RWPE2 (cell line): ENCODE results near the gene BRAF.

Experiments used
- ATAC-seq: fragments of 200-7000 bp; cut with Tn5 transposase; 3 replicates; pipeline ENCODE4 v1.9.1; 2021; ENCODE audit warnings: low read depth
- DNase-seq: peaks from one replicate; pipeline ENCODE4 v3.0.0-alpha.2; 2020; ENCODE audit warnings: low spot score
- H3K27ac ChIP-seq: fragments of 450-650 bp; 2 replicates; pipeline ENCODE4 v1.5.1; 2017; ENCODE audit warnings: mild to moderate bottlenecking; ENCODE audit not compliant: poor library complexity, severe bottlenecking
- H3K27me3 ChIP-seq: fragments of 250-450 bp; sonication (Bioruptor Pico); 2 replicates; pipeline ENCODE4 v1.5.1; 2021; ENCODE audit warnings: mild to moderate bottlenecking, moderate library complexity; ENCODE audit not compliant: insufficient read depth, poor library complexity, severe bottlenecking
- H3K36me3 ChIP-seq: fragments of 250-450 bp; sonication (Bioruptor Pico); 2 replicates; pipeline ENCODE4 v1.5.1; 2020; ENCODE audit warnings: low read depth, mild to moderate bottlenecking, moderate library complexity
- H3K4me1 ChIP-seq: fragments of 250-450 bp; sonication (Bioruptor Pico); 2 replicates; pipeline ENCODE4 v1.5.1; 2021; ENCODE audit warnings: mild to moderate bottlenecking, moderate library complexity; ENCODE audit not compliant: insufficient read depth, poor library complexity, severe bottlenecking
- H3K4me3 ChIP-seq: fragments of 250-450 bp; sonication (Bioruptor Pico); 2 replicates; pipeline ENCODE4 v1.5.1; 2021; ENCODE audit warnings: mild to moderate bottlenecking, moderate library complexity; ENCODE audit not compliant: severe bottlenecking
- H3K9me3 ChIP-seq: fragments of 250-450 bp; sonication (Bioruptor Pico); 2 replicates; pipeline ENCODE4 v1.5.1; 2021; ENCODE audit warnings: mild to moderate bottlenecking, moderate library complexity; ENCODE audit not compliant: severe bottlenecking
- CTCF ChIP-seq: fragments of 450-650 bp; IDR thresholded peaks from one replicate; pipeline ENCODE4 v1.5.1; 2017; ENCODE audit warnings: mild to moderate bottlenecking, moderate library complexity; ENCODE audit not compliant: poor library complexity, severe bottlenecking

BRAF gene

DNA sequence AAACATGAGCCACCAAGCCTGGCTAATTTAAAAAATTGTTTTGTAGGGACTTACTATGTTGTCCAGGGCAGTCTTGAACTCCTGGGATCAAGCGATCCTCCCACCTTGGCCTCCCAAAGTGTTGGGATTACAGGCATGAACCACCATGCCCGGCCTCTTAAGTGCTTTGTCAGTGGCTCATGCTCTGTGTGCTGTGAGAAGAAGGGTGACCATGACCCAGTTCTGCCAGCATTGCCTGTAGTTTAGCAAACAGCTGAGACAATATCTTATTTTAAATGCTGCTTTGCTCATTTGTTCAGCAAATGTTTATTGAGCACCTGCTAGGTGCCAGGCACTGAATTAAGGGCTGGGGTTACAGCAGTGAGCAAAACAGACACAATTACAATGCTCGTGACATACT is 243.0 kb downstream of the BRAF start:
- Histone ChIP-seq H3K27me3 (no peaks in the 10 kb centered on the region), H3K4me3 (no peak overlapping the region), H3K4me1 (no peaks in the 10 kb centered on the region), H3K9me3 (no peaks in the 10 kb centered on the region), H3K36me3 (peaks cover 33% of the 10 kb centered on the region), H3K27ac (no peak overlapping the region)
- DNase-seq (no peak), ATAC-seq (no peak)
- no peak for TF ChIP-seq CTCF

DNA sequence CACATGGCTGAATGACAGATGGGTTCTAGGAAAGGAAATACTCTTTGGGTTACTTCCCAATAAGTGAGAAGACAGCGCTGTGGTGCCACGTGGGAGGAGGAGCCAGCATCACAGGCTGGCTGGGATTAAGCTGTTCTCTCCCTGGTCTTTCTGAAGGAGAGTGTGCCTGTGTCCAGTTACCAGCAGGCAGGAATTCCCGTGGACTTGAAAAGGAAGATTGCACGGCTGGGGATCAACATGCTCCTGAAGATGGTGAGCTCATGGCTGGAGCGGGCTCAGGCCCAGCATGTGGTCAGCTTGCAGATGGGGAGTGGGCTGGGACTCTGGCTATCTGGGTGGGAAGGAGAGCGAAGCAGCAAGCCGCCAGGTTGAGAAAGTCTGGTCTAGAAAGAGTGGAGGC is 243.8 kb downstream of the BRAF start:
- TF ChIP-seq CTCF: no peak
- Histone ChIP-seq H3K27ac (no peak overlapping the region), H3K9me3 (no peaks in the 10 kb centered on the region), H3K36me3 (peaks cover 29% of the 10 kb centered on the region), H3K27me3 (no peaks in the 10 kb centered on the region), H3K4me3 (no peak overlapping the region), H3K4me1 (no peaks in the 10 kb centered on the region)
- ATAC-seq: no peak
- no peak for DNase-seq

GRCh38 chr7:140679186-140679585 is 245.5 kb downstream of the BRAF start:
- Histone ChIP-seq H3K4me3 (no peak overlapping the region), H3K36me3 (peaks cover 38% of the 10 kb centered on the region), H3K27ac (no peak overlapping the region), H3K27me3 (no peaks in the 10 kb centered on the region), H3K4me1 (peaks cover 2% of the 10 kb centered on the region), H3K9me3 (no peaks in the 10 kb centered on the region)
- no peak for ATAC-seq
- no peak for TF ChIP-seq CTCF
- DNase-seq: no peak

GRCh38 chr7:140678816-140679130 is 246.0 kb downstream of the BRAF start:
- Histone ChIP-seq H3K27ac (no peak overlapping the region), H3K4me3 (no peak overlapping the region), H3K4me1 (peaks cover 4% of the 10 kb centered on the region), H3K27me3 (no peaks in the 10 kb centered on the region), H3K36me3 (peaks cover 38% of the 10 kb centered on the region), H3K9me3 (no peaks in the 10 kb centered on the region)
- ATAC-seq: no peak
- no peak for TF ChIP-seq CTCF
- no peak for DNase-seq

- Histone ChIP-seq H3K36me3 (peaks cover 38% of the 10 kb centered on the region), H3K9me3 (no peaks in the 10 kb centered on the region)
Measured at GRCh38 chr7:140678081-140678815, 246.5 kb downstream of the BRAF start.

More at GRCh38 chr7:140678081-140678815, 246.5 kb downstream of the BRAF start:
- no peak overlapping the region for H3K27ac ChIP-seq
- TF ChIP-seq CTCF: no peak
- no peaks in the 10 kb centered on the region for H3K27me3 ChIP-seq
- no peak overlapping the region for H3K4me3 ChIP-seq
- DNase-seq (no peak), ATAC-seq (no peak)
- peaks cover 4% of the 10 kb centered on the region for H3K4me1 ChIP-seq
